Measurements from ENCODE around the gene GNAO1. TPM values are rescaled to one million over a fixed set of nuclear protein-coding genes. Genes with fewer than 3 reads are reported as not detected.

GNAO1 gene
- polyA plus RNA-seq, 1 of the 3 experiments (the other 2 are of a cell fraction), result 0.30 TPM

GRCh38 chr16:56244612-56245011, 53.3 kb downstream of the GNAO1 start:
- Histone ChIP-seq H2AFZ (ENCODE audit: low read depth) (no peak overlapping the region), H3K9me3 (no peaks in the 10 kb centered on the region), H3F3A (replicated peaks; ENCODE audit: insufficient read depth) (no peaks in the 10 kb centered on the region), H3K9me2 (no peaks in the 10 kb centered on the region), H3K27ac (ENCODE audit: low read depth in 2 of 2, low read length in 1 of 2) (peak overlapping the region in 1 of 2 experiments; percentile 92; a peak in 2 of 4 replicates), H4K20me1 (ENCODE audit: insufficient read depth) (no peaks in the 10 kb centered on the region), H3K79me2 (ENCODE audit: insufficient read depth) (no peaks in the 10 kb centered on the region), H3K4me2 (no peak overlapping the region), H3K9ac (no peak overlapping the region), H3K4me3 (ENCODE audit: low read depth in 2 of 2, low read length in 1 of 2) (no peak overlapping the region), H3K4me1 (ENCODE audit: control insufficient read depth in 1 of 2, insufficient read depth in 2 of 2, low read depth in 1 of 2, low read length in 1 of 2) (peaks cover 0 to 41% of the 10 kb centered on the region in 2 experiments; a peak in 1 of 4 replicates), H3K36me3 (replicated peaks in 1 of 2; ENCODE audit: control insufficient read depth in 1 of 2, insufficient read depth in 2 of 2, low read length in 1 of 2) (no peaks in the 10 kb centered on the region), H3K27me3 (ENCODE audit: insufficient read depth) (no peaks in the 10 kb centered on the region)
- CTCF ChIA-PET, result interaction anchor here (1.6 to 3.2 kb wide), 6 partner anchors 9 to 112 kb away, joined by 4 to 12 read pairs (median 8); no protein-coding TSS in a partner anchor
- no peak for DNase-seq
- POLR2A ChIA-PET, result interaction anchor here (1.0 kb wide), 1 partner anchor 43 kb away, joined by 3 read pairs; no protein-coding TSS in a partner anchor
- 75% methylated on average over 3 of the region's 4 CpGs for WGBS (ENCODE audit: low lambda C conversion rate)
- TF ChIP-seq MEF2A (IDR thresholded peaks at IDR 0.05; ENCODE audit: borderline replicate concordance, low read depth) (no peak), POLR2AphosphoS5 (IDR thresholded peaks at IDR 0.05; ENCODE audit: low read depth, low read length) (no peak), RXRA (IDR thresholded peaks at IDR 0.05; ENCODE audit: borderline replicate concordance, low read depth) (no peak), CHD2 (IDR thresholded peaks at IDR 0.05; ENCODE audit: low read length, partially characterized antibody) (no peak), SMC3 (IDR thresholded peaks at IDR 0.05; ENCODE audit: low read depth, low read length) (no peak), PBX3 (IDR thresholded peaks at IDR 0.05) (no peak), EZH2phosphoT487 (IDR thresholded peaks at IDR 0.05; ENCODE audit: borderline replicate concordance, low read depth) (no peak)
- TF ChIP-seq, protein P1, sequence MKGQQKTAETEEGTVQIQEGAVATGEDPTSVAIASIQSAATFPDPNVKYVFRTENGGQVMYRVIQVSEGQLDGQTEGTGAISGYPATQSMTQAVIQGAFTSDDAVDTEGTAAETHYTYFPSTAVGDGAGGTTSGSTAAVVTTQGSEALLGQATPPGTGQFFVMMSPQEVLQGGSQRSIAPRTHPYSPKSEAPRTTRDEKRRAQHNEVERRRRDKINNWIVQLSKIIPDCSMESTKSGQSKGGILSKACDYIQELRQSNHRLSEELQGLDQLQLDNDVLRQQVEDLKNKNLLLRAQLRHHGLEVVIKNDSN (IDR thresholded peaks at IDR 0.05; ENCODE audit: borderline replicate concordance, low read depth), result no peak
- TF ChIP-seq, protein P2, sequence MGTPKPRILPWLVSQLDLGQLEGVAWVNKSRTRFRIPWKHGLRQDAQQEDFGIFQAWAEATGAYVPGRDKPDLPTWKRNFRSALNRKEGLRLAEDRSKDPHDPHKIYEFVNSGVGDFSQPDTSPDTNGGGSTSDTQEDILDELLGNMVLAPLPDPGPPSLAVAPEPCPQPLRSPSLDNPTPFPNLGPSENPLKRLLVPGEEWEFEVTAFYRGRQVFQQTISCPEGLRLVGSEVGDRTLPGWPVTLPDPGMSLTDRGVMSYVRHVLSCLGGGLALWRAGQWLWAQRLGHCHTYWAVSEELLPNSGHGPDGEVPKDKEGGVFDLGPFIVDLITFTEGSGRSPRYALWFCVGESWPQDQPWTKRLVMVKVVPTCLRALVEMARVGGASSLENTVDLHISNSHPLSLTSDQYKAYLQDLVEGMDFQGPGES (IDR thresholded peaks at IDR 0.05; ENCODE audit: low read depth, low read length), result no peak

DNA sequence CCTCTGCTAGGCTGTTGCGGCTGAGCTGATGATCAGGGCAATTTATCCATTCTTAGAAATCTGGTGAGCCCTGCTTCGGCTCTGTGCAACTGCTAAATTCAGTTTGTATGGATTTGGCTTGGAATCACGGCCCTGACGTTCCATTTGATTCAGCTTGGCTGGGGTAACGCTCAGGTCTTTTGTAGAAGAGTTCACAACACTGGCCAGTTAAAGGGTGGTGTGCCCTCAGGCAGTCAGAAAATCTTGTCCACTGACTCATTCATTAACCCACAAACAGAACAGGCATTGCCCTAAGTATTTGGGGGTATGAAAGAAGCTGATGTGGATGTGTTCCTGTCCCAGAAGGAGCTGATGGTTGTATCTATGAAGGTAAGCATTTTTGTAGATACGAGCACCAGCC, 53.9 kb downstream of the GNAO1 start:
- peaks cover 0 to 36% of the 10 kb centered on the region in 2 experiments; a peak in 1 of 4 replicates for H3K4me1 ChIP-seq (ENCODE audit: control insufficient read depth in 1 of 2, insufficient read depth in 2 of 2, low read depth in 1 of 2, low read length in 1 of 2)
- 36% methylated on average over 6 of the region's 6 CpGs for WGBS (ENCODE audit: low lambda C conversion rate)
- ChIA-PET CTCF (interaction anchor here (1.6 to 3.2 kb wide), 8 partner anchors 8 to 111 kb away, joined by 4 to 12 read pairs (median 6); no protein-coding TSS in a partner anchor), POLR2A (interaction anchor here (1.0 kb wide), 1 partner anchor 43 kb away, joined by 3 read pairs; no protein-coding TSS in a partner anchor)
- no peak overlapping the region for H3K9ac ChIP-seq
- H3K4me3 ChIP-seq (ENCODE audit: low read depth in 2 of 2, low read length in 1 of 2), result no peak overlapping the region
- no peaks in the 10 kb centered on the region for H3K9me2 ChIP-seq
- no peaks in the 10 kb centered on the region for H3K36me3 ChIP-seq (replicated peaks in 1 of 2; ENCODE audit: control insufficient read depth in 1 of 2, insufficient read depth in 2 of 2, low read length in 1 of 2)
- H3K9me3 ChIP-seq, result no peaks in the 10 kb centered on the region
- no peak for DNase-seq
- H4K20me1 ChIP-seq (ENCODE audit: insufficient read depth), result no peaks in the 10 kb centered on the region
- no peak overlapping the region for H3K4me2 ChIP-seq
- peak overlapping the region in 1 of 2 experiments; percentile 92; a peak in 2 of 4 replicates for H3K27ac ChIP-seq (ENCODE audit: low read depth in 2 of 2, low read length in 1 of 2)
- H3F3A ChIP-seq (replicated peaks; ENCODE audit: insufficient read depth), result no peaks in the 10 kb centered on the region
- H3K79me2 ChIP-seq (ENCODE audit: insufficient read depth), result no peaks in the 10 kb centered on the region
- H2AFZ ChIP-seq (ENCODE audit: low read depth), result no peak overlapping the region
- no peaks in the 10 kb centered on the region for H3K27me3 ChIP-seq (ENCODE audit: insufficient read depth)
- TF ChIP-seq, protein P3, sequence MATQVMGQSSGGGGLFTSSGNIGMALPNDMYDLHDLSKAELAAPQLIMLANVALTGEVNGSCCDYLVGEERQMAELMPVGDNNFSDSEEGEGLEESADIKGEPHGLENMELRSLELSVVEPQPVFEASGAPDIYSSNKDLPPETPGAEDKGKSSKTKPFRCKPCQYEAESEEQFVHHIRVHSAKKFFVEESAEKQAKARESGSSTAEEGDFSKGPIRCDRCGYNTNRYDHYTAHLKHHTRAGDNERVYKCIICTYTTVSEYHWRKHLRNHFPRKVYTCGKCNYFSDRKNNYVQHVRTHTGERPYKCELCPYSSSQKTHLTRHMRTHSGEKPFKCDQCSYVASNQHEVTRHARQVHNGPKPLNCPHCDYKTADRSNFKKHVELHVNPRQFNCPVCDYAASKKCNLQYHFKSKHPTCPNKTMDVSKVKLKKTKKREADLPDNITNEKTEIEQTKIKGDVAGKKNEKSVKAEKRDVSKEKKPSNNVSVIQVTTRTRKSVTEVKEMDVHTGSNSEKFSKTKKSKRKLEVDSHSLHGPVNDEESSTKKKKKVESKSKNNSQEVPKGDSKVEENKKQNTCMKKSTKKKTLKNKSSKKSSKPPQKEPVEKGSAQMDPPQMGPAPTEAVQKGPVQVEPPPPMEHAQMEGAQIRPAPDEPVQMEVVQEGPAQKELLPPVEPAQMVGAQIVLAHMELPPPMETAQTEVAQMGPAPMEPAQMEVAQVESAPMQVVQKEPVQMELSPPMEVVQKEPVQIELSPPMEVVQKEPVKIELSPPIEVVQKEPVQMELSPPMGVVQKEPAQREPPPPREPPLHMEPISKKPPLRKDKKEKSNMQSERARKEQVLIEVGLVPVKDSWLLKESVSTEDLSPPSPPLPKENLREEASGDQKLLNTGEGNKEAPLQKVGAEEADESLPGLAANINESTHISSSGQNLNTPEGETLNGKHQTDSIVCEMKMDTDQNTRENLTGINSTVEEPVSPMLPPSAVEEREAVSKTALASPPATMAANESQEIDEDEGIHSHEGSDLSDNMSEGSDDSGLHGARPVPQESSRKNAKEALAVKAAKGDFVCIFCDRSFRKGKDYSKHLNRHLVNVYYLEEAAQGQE (IDR thresholded peaks at IDR 0.05; ENCODE audit: low read depth, low read length), result no peak
- TF ChIP-seq, protein P1 (IDR thresholded peaks at IDR 0.05; ENCODE audit: borderline replicate concordance, low read depth), result no peak
- TF ChIP-seq EZH2phosphoT487 (IDR thresholded peaks at IDR 0.05; ENCODE audit: borderline replicate concordance, low read depth), result no peak
- TF ChIP-seq PBX3 (IDR thresholded peaks at IDR 0.05), result no peak
- TF ChIP-seq CTCF (IDR thresholded peaks at IDR 0.05), result no peak
- no peak for TF ChIP-seq NFIC (IDR thresholded peaks at IDR 0.05; ENCODE audit: borderline replicate concordance)
- TF ChIP-seq GATA2 (CRISPR knock-in tag; IDR thresholded peaks at IDR 0.05), result no peak
- TF ChIP-seq JUND (IDR thresholded peaks at IDR 0.05), result no peak
- no peak for TF ChIP-seq RCOR1 (IDR thresholded peaks at IDR 0.05; ENCODE audit: low read length)
